Smooth muscle cell of the brain vasculature (primary cell): ENCODE data around the gene ZSCAN23.
"Not testable (repeated sequence)": the region's sequence is repeated elsewhere in the genome, so short reads cannot be mapped to it uniquely, and the experiment has no call there.

Experiments
- DNase-seq: peaks from one replicate; pipeline ENCODE4 v3.0.0-alpha.2; 2012; ENCODE audit warnings: low read depth, low spot score

The ZSCAN23 gene

DNA sequence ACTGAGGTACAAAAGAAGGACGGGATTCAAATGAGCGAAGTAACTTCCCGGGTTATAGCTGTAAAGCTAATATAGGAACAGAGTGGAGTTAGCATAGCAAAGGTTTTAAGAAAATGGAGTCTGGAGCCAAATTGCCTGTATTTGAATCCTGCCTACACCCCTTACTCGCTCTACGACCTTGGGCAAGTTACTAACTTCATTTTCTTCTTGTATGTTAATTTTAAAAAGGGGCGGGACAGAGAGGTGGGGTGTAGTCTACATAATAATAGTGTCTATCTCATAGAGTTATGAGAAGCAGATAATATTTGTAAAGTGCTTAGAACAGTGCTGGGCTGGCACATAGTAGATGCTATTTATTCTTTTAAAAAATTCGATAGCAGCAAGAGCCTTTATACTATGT lies 705 bp downstream of the ZSCAN23 start:
- no peak for DNase-seq

DNA sequence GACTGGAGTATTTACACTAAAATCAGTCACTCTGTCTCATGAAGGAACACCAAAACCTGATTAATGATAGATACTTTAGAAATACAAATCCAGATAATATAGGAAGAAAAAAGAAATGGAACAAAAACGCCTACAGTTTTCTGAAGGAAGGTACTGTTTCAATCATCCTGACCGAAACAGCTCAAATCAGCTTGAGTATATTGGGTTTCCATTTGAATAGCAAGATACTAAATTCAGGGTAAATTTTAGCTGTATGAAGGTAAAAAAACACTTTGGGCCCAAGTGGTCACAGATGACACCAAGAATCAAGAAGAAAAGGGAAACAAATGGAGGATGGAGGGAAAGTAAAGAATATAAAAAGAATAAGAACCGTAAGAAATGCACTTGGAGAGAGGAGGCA lies 6.9 kb downstream of the ZSCAN23 start:
- no peak for DNase-seq

DNA sequence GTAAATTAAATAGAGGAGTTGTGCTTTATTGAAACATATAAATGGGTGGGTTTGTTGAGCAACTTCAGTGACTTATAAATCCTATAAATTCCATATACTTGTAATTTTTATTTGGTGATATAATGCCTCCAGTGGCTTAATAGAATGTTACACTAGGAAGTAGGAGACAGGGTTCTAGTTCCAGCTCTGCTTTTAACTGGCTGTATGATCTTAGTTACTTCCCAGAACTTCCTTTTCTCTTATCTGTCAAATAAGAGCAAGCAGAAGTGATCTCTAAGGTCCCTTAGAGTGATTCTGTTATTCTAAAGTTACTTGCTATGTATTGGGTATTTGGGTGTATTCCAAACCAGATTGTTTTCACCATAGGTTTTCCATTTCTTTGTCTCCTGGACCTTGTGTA lies 10.2 kb downstream of the ZSCAN23 start:
- no peak for DNase-seq

DNA sequence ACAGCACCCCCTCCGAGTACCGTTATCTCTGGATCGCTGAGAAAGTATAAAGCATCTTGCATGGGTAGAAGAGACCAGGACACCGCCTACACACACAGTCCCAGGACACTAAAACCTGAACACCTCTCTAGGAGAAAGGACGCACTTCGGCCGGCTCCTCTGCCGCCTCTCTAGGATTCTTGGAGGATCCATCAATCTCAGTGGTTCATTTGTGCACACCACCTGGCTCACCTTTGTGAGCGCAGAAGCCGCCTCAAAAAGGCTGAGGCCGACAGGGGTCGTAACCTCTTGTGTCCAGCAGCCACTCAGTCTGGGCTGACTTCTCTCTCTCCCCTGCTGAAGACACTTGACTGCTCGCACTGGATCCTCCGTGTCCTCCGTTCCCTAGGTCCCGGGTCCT lies 13.5 kb downstream of the ZSCAN23 start:
- no peak for DNase-seq

DNA sequence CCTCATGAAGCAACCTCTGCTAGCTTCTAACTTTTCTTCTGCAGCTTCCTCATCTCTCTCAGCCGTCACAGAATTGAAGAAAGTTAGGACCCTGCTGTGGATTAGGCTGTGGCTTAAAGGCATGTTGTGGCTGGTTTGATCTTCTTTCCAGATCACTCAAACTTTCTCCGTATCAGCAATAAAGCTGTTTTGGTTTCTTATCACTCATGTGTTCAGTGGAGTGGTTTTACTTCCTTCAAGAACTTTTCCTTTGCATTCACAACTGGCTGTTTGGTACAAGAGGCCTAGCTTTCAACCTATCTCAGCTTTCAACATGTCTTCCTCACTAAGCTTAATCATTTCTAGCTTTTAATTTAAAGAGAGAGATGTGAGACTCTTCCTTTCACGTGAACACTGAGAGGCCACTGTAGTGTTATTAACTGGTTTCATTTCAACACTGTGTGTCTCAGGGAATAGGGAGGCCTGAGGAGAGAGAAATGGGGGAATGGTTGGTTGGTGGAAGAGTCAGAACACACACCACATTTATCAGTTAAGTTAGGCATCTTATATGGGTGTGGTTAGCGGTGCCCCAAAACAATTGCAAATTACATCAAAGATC lies 17.2 kb downstream of the ZSCAN23 start:
- no peak for DNase-seq

DNA sequence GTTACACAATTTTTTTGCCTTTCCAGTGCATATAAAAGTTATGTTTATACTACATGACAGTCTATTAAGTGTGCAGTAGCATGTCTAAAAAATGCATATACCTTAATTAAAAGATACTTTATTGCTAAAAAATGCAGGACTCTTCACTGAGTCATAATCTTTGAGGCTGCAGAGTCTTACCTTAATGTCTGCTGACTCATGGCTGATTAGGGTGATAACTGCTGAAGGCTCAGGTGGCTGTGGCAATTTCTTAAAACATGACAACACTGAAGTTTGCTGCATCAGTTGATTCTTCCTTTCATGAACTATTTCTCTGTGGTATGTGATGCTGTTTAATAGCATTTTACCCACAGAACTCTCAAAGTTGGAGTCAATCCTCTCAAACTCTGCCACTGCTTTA lies 19.1 kb downstream of the ZSCAN23 start:
- DNase-seq = no peak

DNA sequence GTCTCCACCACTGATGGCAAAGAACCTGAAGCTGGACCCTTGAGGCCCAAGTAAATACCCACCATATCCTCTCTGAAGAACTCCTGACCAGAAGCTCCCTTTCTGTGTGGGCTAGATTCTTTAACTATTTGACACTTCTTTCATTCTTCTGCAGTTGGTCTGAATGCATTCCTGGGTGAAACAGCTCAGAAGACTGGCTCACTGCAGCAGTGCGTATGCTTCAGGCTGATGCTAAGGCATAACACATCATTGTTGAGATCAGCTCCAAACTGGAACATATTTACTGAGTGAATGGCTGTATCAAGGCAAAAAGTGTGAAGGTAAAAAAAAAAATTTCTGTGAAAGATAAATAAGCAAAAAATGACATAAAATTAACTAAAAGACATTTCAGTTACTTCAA lies 19.7 kb downstream of the ZSCAN23 start:
- DNase-seq = no peak

DNA sequence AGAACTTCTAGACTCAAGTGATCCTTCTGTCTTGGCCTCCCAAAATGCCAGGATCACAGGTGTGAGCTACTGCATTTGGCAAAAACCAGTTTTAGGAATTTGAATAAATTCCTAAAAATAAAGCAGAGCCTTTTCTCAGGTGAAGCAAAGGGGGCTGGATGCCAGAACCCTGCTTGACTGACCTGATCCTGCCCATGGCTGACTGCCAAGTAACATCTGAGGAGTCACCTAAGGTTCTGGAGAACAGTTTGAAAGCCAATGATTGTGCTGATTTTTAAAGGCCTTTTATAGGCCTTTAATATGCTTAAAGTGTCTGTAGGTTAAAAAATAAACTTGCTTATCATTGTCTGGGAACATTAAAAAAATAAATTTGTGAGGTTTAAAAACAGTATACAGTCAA lies 29.6 kb downstream of the ZSCAN23 start:
- DNase-seq = no peak

DNA sequence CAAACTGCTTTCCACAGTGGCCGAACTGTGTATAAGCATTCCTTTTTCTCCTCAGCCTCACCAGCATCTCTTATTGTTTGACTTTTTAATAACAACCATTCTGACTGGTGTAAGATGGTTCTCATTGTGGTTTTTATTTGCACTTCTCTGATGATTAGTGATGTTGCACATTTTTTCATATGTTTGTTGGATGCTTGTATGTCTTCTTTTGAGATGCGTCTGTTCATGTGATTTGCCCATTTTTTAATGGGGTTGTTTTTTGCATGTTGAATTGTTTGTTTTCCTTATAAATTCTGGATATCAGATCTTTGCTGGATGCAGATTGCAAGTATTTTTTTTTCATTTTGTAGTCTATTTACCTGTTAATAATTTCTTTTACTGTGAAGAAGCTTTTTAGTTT lies 32.5 kb downstream of the ZSCAN23 start:
- DNase-seq = no peak

DNA sequence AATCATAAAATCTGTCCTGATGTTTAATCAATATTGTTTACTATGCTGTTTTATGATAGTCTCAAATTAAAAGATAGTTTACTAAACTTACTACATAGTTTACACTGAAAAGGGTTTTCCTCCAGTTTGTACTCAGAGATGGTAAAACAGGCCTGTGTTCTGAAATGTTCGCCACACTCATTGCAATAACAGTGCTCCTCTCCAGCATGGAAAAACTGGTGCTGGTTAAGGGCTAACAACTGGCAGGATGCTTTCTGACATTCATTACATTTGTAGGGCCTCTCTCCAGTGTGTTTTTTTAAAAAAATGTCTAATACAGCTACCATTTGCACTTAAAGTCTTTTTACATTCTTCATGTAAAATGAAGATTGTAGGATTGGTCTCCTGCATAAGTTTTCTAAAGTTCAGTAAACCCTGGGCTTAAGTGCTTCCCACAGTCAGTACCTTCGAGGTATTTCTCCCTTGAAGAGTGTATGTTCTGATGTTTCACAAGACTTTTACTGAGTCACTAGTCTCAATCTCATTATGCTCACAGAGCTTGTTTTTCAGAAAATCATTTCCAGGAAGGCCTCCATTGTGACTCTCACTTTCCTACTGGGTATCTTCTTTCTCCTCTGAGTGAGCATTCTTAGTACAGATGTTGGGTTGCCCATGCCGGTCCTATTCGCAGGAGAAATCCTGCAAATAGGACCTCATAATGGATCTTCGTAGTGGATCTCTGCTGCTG lies 35.1 kb downstream of the ZSCAN23 start:
- DNase-seq = no peak

DNA sequence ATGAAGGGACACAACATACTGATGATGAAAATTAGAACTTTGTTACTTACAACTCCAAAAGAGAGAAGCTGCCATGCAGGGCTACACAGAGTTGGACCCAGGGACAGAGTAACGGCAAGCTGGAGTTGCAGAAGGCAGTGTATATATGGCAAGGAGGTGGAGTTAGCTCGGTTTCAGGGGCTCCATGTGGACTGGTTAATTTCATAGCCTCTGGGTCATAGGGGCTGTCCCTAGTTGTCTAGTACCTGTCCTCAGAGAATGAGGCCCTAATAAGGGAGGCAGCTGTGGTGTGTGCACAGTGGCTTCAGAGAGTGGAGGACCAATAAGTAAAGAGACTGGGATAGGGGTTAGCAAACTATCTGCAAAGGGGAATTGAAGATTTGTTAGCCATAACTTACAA lies 35.9 kb downstream of the ZSCAN23 start:
- DNase-seq = no peak

DNA sequence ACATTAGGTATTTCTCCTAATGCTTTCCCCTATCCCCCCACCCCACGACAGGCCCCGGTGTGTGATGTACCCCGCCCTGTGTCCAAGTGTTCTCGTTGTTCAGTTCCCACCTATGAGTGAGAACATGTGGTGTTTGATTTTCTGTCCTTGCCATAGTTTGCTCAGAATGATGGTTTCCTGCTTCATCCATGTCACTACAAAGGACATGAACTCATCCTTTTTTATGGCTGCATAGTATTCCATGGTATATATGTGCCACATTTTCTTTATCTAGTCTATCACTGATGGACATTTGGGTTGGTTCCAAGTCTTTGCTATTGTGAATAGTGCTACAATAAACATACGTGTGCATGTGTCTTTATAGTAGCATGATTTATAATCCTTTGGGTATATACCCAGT lies 39.4 kb downstream of the ZSCAN23 start:
- not testable (repeated sequence) for DNase-seq

DNA sequence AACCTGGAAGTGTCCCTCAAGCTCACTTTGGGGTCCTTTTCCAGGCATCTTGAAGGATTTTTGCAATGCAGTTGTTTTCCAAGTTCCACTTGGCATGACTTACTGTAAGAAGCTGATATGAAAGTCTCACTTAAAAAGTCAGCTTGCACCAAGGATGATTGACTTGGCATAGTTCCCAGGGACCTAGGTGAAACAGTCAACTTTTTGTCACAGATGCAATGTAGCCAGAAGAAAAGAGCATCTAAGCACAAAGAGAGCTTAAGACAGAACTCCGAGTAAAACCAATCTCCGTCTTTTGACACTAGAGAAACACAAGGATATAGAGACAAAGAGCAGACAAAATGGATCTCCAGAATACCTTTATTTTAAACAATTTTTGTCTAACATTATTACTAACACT lies 41.1 kb downstream of the ZSCAN23 start:
- DNase-seq = no peak

DNA sequence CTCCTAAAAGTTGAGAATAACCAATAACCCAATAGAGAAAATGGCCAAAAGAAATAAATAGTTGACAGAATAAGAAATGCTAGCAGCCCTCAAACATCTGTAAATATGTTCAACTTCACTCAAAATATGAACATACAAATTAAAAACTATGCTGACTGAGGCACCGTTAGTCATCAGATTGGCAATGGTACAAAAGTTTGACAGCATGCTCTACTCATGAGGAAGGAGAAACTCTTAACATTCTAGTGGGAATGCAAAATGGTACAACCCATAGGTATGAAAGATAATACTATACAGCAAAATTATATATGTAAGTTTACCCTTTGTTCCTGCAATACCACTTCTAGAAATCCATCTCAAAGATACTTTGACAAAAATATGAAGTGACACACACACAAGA lies 42.1 kb downstream of the ZSCAN23 start:
- no peak for DNase-seq

DNA sequence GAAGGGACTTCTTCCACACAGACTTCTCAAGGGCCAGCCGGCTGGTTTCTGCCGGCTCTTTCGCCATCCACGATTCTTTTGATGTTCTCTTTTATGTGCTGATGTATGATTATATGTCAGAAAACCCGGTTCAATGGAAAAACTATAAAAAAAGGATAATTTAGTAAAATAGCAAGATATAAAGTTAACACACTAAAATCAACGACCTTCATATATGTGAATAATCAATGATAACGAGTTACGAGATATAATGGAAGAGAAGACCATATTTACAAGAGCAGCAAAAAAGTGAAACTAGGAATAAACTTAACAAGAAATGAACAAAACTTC lies 43.2 kb downstream of the ZSCAN23 start:
- no peak for DNase-seq

DNA sequence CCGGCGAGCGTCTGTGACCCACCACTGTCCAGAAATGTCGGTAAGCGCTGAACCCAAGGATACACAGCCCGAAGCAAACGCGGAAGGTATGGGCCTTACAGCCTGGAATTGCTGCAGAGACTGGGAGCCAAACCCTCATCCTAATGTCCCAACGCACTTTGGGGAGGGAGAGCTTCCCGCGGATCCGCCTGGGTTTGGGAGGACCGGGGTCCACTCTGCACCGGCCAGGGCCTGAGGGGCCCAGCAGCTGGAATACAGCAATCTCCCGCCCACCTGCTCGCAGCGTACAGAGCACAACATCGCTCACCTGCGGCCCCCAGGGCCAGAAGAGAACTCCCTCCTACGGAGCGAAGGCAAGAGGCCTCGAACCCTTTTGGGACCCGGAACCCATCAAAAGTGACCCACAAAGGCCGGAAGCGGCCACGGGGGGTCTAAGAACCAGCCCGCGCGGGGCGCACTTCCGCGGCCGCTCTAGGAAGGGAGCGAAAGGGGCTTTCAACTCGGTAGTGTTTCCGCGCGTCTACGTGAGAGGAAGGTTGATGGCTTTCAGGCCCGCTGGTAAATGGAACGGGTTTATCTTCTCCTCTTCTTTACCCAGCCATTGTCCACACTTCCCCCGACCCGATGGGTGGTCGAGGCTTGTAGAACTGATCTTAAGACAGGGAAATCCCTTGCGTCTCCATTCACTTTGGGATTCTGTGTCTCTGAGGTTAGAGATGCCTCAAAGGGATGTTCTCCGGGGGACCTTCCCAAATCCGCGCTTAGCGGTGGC lies 43.8 kb downstream of the ZSCAN23 start, which contains the start of gene ZSCAN12:
TSS of gene ZSCAN12 (minus strand) at position 398 of the 772 bp plus-strand sequence. CDS start 1,342 bp downstream, outside the sequence.
- peak; percentile 58 for DNase-seq

DNA sequence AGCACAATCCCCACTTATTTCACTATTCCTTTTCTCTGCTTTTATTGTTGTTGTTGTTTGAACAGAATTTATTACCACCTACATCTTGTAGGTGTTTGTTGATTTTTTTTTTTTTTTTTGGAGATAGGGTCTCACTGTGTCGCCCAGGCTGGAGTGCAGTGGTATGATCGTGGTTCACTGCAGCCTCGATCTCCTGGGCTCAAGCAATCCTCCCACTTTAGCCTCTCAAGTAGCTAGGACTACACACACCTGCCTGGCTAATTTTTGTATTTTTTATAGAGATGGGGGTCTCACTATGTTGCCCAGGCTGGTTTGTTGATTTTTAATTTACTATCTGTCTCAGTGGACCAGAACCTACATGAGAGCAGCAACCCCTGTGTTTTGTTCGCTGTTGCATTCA lies 47.4 kb downstream of the ZSCAN23 start:
- no peak for DNase-seq

DNA sequence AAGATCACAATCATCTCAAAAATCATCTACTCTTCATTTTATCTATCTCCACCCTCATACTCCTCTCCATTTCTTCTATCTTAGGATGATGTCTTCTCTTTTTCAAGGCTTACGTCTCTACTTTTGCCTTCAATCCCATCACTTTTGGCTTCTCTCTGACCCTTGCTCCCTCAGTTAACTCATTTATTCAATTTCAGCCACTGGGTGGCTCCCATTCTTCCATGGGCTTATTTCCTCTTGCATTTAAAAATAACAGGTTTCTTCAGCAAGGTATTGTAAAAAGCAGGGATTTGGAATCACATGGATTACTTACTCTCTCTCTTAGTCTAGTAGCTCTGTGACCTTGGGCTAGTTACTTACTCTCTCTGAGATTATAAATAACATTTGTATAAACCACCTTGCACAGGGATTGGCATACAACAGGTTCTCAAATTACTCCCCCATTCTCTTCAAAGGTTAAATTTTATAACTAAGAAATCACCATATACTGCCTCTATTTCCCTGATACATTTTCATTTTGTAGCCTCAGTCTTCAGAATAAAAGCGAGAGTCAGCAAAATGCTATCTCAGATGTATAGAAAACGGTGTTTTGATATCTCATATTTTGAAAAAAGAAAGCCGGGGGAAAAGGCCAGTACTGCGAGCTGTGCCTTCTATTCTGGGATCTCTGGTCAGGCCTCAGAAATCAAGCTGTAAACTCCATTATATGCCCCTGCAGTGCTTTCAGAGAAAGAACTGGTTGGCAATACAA lies 49.2 kb downstream of the ZSCAN23 start:
- DNase-seq = no peak

DNA sequence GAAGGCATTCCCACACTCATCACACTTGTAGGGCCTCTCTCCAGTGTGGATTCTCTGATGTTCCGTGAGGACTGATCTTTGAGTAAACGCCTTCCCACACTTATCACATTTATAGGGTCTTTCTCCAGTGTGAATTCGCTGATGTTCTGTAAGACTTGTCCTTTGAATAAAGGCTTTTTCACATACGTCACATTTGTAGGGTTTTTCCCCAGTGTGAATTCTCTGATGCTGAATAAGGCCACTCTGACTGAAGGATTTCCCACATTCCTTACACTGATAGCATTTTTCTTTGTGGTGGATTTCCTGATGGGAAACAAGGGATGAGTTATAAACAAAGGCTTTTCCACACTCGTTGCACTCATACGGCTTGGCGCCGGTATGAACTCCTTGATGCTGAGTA lies 52.6 kb downstream of the ZSCAN23 start:
- DNase-seq = no peak

DNA sequence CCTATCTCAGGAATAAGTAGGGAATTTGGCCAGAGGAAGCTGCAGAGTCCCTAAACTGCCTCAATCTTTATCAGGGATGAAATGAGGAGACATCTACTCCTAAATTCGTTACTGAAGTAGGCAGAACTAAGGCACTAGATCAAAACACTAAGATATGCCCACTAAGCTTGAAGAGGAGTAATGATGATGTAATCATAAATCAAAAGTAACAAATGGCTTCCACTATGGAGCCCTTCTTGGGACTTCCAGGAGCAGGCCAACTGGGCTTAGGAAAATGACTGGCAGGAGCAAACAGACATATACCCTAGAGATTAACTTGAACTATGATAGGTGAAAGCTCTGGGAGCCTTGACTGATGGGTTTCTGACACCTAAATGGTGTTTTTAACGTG lies 59.2 kb downstream of the ZSCAN23 start:
- no peak for DNase-seq

DNA sequence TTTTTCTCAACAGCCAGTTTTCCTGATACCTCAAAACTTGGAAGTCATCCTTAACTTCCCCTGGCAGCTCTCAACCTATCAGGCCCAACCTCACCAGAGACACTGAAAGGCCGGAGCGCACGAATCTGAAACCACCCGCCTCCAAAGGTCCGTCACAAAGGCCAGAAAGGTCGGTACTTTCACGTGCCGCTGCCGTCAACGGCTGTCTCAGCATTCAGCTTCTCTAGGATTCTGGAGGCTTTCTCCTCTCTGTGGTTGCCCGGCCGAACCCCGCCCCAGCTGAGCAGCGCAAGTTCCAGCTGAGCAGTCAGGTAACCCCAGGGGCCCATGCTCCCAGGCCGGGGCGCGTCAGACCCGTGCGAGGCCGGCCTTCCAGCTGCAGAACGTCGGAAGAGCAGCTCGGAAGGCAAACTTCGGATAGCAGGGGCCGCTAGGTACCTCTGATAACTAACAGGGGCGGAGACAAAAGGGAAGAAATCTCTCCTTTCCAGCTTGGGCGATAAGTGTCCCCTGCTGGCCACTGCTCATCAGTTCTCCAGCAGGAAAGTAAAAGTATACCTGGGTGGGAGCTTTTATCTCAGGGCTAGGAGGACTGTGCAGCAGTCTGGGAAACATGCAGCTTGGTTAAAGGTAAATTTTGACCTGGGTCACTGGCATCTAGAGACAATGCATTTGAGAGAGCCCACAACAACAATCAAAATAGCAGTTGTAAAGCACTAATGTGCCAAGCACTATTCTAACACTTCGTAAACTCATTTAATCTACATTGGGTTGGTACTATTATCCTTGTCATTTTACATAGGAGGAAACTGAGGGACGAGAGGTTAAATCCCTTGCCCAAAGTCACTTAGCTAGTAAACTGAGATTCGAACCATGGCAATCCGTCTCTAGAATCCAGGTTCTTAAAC lies 59.8 kb downstream of the ZSCAN23 start:
- peak; percentile 79 for DNase-seq
